K562 (cell line): ENCODE data around the gene NFKB2. TPM values are rescaled to one million over a fixed set of nuclear protein-coding genes. Genes with fewer than 3 reads are reported as not detected.
A peak's percentile ranks its signal among the peaks of the same experiment; 100 is the strongest.

Experiments used
- ATAC-seq: fragments of 200-7000 bp; cut with Tn5 transposase; 3 replicates; pipeline ENCODE4 v1.9.1; 2020; ENCODE audit warnings: moderate library complexity
- BruUV-seq: library from RNA; stranded (reverse); fragments of 400-500 nt; replicated peaks from 2 replicates; lab custom pipeline; 2021; lab: Mats Ljungman, UMichigan
- CTCF ChIA-PET: fragments of 300-600 bp; formaldehyde crosslinking; extraction: SDS; loops from one replicate; lab custom pipeline; 2021; ENCODE audit warnings: low intra/inter-chr PET ratio; lab: Yijun Ruan, JAX
- POLR2A ChIA-PET: fragments of 300-600, 350-650 bp; sonication (Branson Sonifier 250); formaldehyde crosslinking; extraction: SDS; loops from one replicate; lab custom pipeline; 2021; ENCODE audit warnings: antibody characterized with exemption, inconsistent platforms; lab: Yijun Ruan, JAX
- DNase-seq, 4 experiments: peaks; one replicate each; pipeline versions ENCODE4 v3.0.0 to v3.0.0-alpha.2; 2011 to 2018; ENCODE audit warnings: low spot score in 3 of 4, mixed read lengths in 3 of 4; ENCODE audit errors: extremely low read depth in 1 of 4
- FAIRE-seq: peaks from 2 replicates; lab custom pipeline; 2011; peaks lifted over from hg19 to GRCh38; lab: Jason Lieb, UNC
- H2AFZ ChIP-seq: 2 replicates; pipeline ENCODE4 v1.6.0; 2011; ENCODE audit warnings: low read depth, low read length, control low read depth, inconsistent platforms
- H3K27ac ChIP-seq: fragments of 200-600 bp; 3 replicates; pipeline ENCODE4 v1.8.0; 2011; ENCODE audit warnings: low read depth, mild to moderate bottlenecking, control low read depth, inconsistent platforms, low read length, moderate library complexity, mixed read lengths; ENCODE audit errors: extremely low read depth
- H3K27me3 ChIP-seq, 2 experiments: fragments of 300-600 bp in 1 of 2; 2 replicates in 1 of 2; 3 replicates in 1 of 2; pipeline versions ENCODE4 v1.6.0 to v1.8.0; 2011; ENCODE audit warnings: inconsistent platforms in 2 of 2, low read length in 2 of 2, mild to moderate bottlenecking in 1 of 2, mixed read lengths in 1 of 2, moderate library complexity in 1 of 2; ENCODE audit not compliant: control insufficient read depth in 2 of 2, insufficient read depth in 2 of 2
- H3K36me3 ChIP-seq: fragments of 300-600 bp; 3 replicates; pipeline ENCODE4 v1.8.0; 2011; ENCODE audit warnings: mild to moderate bottlenecking, low read length, inconsistent platforms; ENCODE audit not compliant: control insufficient read depth, insufficient read depth
- H3K4me1 ChIP-seq, 2 experiments: fragments of 200-600 bp in 1 of 2; replicated peaks in 1 of 2; 2 replicates in 1 of 2; 3 replicates in 1 of 2; pipeline versions ENCODE4 v1.5.1 to v1.8.0; 2011; ENCODE audit warnings: inconsistent platforms in 2 of 2, low read length in 2 of 2, mild to moderate bottlenecking in 1 of 2, mixed read lengths in 1 of 2, moderate library complexity in 1 of 2; ENCODE audit not compliant: control insufficient read depth in 2 of 2, insufficient read depth in 2 of 2
- H3K4me2 ChIP-seq: 2 replicates; pipeline ENCODE4 v1.6.1; 2011; ENCODE audit warnings: low read length, control low read depth, inconsistent platforms, mixed read lengths; ENCODE audit not compliant: insufficient read depth
- H3K4me3 ChIP-seq: fragments of 200-600 bp; sonication (generic), shearing (Covaris generic); 2 replicates; pipeline ENCODE4 v1.5.1; 2016; ENCODE audit warnings: control low read depth, inconsistent platforms
- H3K79me2 ChIP-seq: fragments of 200-600 bp; 3 replicates; pipeline ENCODE4 v1.8.0; 2011; ENCODE audit warnings: low read length, inconsistent platforms; ENCODE audit not compliant: control insufficient read depth, insufficient read depth
- H3K9ac ChIP-seq, 2 experiments: 2 replicates each; pipeline versions ENCODE4 v1.6.0 to v1.6.1; 2011; ENCODE audit warnings: low read depth in 2 of 2, low read length in 2 of 2, control low read depth in 1 of 2, inconsistent platforms in 1 of 2, mild to moderate bottlenecking in 1 of 2, mixed read lengths in 1 of 2; ENCODE audit not compliant: insufficient read depth in 1 of 2
- H3K9me1 ChIP-seq: one replicate; pipeline ENCODE4 v1.6.0; 2011; ENCODE audit warnings: inconsistent platforms, mild to moderate bottlenecking, low read length, moderate library complexity; ENCODE audit not compliant: control insufficient read depth, insufficient read depth
- H3K9me3 ChIP-seq: replicated peaks from 2 replicates; pipeline ENCODE4 v1.5.1; 2011; ENCODE audit warnings: low read depth, low read length, inconsistent platforms; ENCODE audit not compliant: control insufficient read depth, insufficient read depth
- H4K20me1 ChIP-seq: replicated peaks from 2 replicates; pipeline ENCODE4 v1.6.1; 2011; ENCODE audit warnings: low read length, inconsistent platforms, mixed read lengths; ENCODE audit not compliant: control insufficient read depth, insufficient read depth
- DPF2 ChIP-seq: fragments of 450-650 bp; IDR thresholded peaks from 2 replicates; pipeline ENCODE4 v1.6.1; 2016
- HNRNPLL ChIP-seq: fragments of 200-400 bp; formaldehyde crosslinking; IDR thresholded peaks from 2 replicates; pipeline ENCODE4 v1.6.1; 2017; ENCODE audit warnings: low read length, low read depth, mild to moderate bottlenecking; ENCODE audit not compliant: poor library complexity, severe bottlenecking
- JUND ChIP-seq, 2 experiments: IDR thresholded peaks; 2 replicates in 1 of 2; 3 replicates in 1 of 2; pipeline ENCODE4 v1.6.1; 2011; ENCODE audit warnings: borderline replicate concordance in 2 of 2, low read depth in 2 of 2, low read length in 2 of 2, improper control_type of control experiment in 1 of 2, missing biosample characterization in 1 of 2, missing genetic modification characterization in 1 of 2, missing genetic modification reagents in 1 of 2
- L3MBTL2 ChIP-seq: fragments of 450-650 bp; IDR thresholded peaks from 2 replicates; pipeline ENCODE4 v1.6.1; 2016; ENCODE audit warnings: mild to moderate bottlenecking, moderate library complexity
- POLR2H ChIP-seq: IDR thresholded peaks from 2 replicates; pipeline ENCODE4 v1.6.1; 2016; ENCODE audit warnings: missing genetic modification characterization, low read depth, mild to moderate bottlenecking, control low read depth, missing compliant biosample characterization, moderate library complexity
- SMARCA4 ChIP-seq: fragments of 450-650 bp; IDR thresholded peaks from 2 replicates; pipeline ENCODE4 v1.6.1; 2016
- SMARCC2 ChIP-seq: fragments of 450-650 bp; IDR thresholded peaks from 2 replicates; pipeline ENCODE4 v1.6.1; 2017; ENCODE audit warnings: antibody characterized with exemption, moderate library complexity, mild to moderate bottlenecking, low read depth
- ZNF561 ChIP-seq: fragments of 450-650 bp; formaldehyde crosslinking; conservative IDR thresholded peaks from 2 replicates; pipeline ENCODE4 v1.4.0; 2020; ENCODE audit warnings: mild to moderate bottlenecking, moderate library complexity
- WGBS: fragments of 100-300 bp; shearing (Covaris generic); methylation state at CpG from one replicate; pipeline ENCODE4 v1.1.6; 2016; ENCODE audit warnings: low coverage, mixed read lengths; ENCODE audit not compliant: insufficient coverage; ENCODE audit errors: missing lambda C conversion rate; 5-methylcytosine and 5-hydroxymethylcytosine counted together
- in situ Hi-C: fragments of 300-500 bp; cut with MboI; formaldehyde crosslinking; loops from 4 replicates; pipeline ENCODE4 v1.15.0; 2018; ENCODE audit warnings: inconsistent platforms, mixed read lengths
- intact Hi-C: fragments of 100-400 bp; cut with micrococcal nuclease; formaldehyde crosslinking; loops from 2 replicates; pipeline ENCODE4 v1.14.2; 2022
- polyA plus RNA-seq, 8 experiments: library from polyadenylated mRNA; depleted of rRNA in 4 of 8; stranded (reverse) in 5 of 8; unstranded in 3 of 8; fragments of >200 nt; fragmentation: Nextera tagmentation in 2 of 8; fragmentation: Illumina TruSeq in 1 of 8; extraction: Ambion mirVana in 2 of 8; extraction: Trizol in 1 of 8; gene quantifications; 2 replicates each; pipeline versions ENCODE4 v1.2.1 to v1.2.3, GENCODE V29; 2011 to 2014; ENCODE audit warnings: inconsistent platforms in 1 of 8, missing spikeins in 1 of 8
- total RNA-seq, 7 experiments: library from RNA; depleted of rRNA in 6 of 7; stranded (reverse); fragments of >200 nt in 6 of 7; fragmentation: Illumina TruSeq in 2 of 7; extraction: Trizol in 2 of 7; gene quantifications; 2 replicates each; pipeline versions ENCODE4 v1.2.1 to v1.2.3, GENCODE V29; 2011 to 2021; ENCODE audit warnings: low replicate concordance in 1 of 7
- TF ChIP-seq, protein P1 (sequence below): fragments of 450-650 bp; formaldehyde crosslinking; IDR thresholded peaks from 2 replicates; pipeline ENCODE4 v1.4.0; 2022; ENCODE audit warnings: mild to moderate bottlenecking, moderate library complexity
- TF ChIP-seq, protein P2 (sequence below): sonication (generic); formaldehyde crosslinking; IDR thresholded peaks from 2 replicates; pipeline ENCODE4 v1.8.1; 2023; ENCODE audit warnings: mild to moderate bottlenecking, missing genetic modification reagents
- TF ChIP-seq, protein P3 (sequence below): fragments of 450-650 bp; formaldehyde crosslinking; conservative IDR thresholded peaks from 2 replicates; pipeline ENCODE4 v1.4.0; 2022; ENCODE audit warnings: mild to moderate bottlenecking, missing genetic modification characterization
- TF ChIP-seq, protein P4 (sequence below): fragments of 250-450 bp; sonication (Bioruptor Pico); IDR thresholded peaks from 2 replicates; pipeline ENCODE4 v1.9.0; 2021; ENCODE audit warnings: mild to moderate bottlenecking, inconsistent platforms
- TF ChIP-seq, protein P5 (sequence below): fragments of 200-800 bp; sonication (Bioruptor generic); IDR thresholded peaks from 2 replicates; pipeline ENCODE4 v1.6.1; 2017; ENCODE audit warnings: missing genetic modification characterization, missing compliant biosample characterization

The NFKB2 gene
- total and polyA plus RNA-seq, 9 of the 15 experiments (the other 6 are each of a cell fraction or from before 2014, with no cell fraction given) = 0.07 to 20.3 (median 7.9) TPM

DNA sequence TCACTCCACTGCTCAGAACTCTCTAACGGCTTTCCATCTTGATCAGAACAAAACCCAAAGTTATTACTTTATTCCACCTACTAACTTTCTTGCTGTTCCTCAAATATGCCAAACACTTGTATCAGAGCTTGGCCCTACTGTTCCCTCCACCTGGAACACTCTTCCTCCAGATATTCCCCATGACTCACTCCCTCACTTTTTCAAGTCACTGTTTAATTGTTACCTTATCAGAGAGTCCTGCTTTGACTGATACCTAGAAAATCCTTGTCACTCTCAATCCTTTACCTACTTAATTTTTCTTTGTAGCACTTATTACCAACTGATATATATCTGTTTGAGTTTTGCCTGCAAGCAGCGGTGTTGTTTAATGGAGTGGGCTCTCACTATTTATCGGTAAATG is 5.6 kb upstream of the NFKB2 start:
- Histone ChIP-seq H3K9me3 (no peaks in the 10 kb centered on the region), H3K36me3 (no peaks in the 10 kb centered on the region), H4K20me1 (no peaks in the 10 kb centered on the region), H3K9me1 (no peaks in the 10 kb centered on the region), H3K9ac (no peak overlapping the region), H3K79me2 (no peaks in the 10 kb centered on the region), H3K4me1 (peaks cover 3 to 12% of the 10 kb centered on the region in 2 experiments; a peak in 3 of 5 replicates), H3K27me3 (no peaks in the 10 kb centered on the region), H3K27ac (no peak overlapping the region), H2AFZ (no peak overlapping the region), H3K4me2 (no peak overlapping the region), H3K4me3 (no peak overlapping the region)
- in situ Hi-C loops (loop anchor here (25.0 kb wide), 1 partner anchor 197 kb away; no protein-coding TSS in a partner anchor), intact Hi-C loops (no loop called here)
- FAIRE-seq (peak; percentile 60), DNase-seq (peak in 2 of 4 experiments; percentile 30), ATAC-seq (no peak)
- POLR2A ChIA-PET = no interaction called here
- no TSS peak for BruUV-seq
- CTCF ChIA-PET = no interaction called here
- WGBS = 13% methylated on average over 3 of the region's 3 CpGs
- TF ChIP-seq HNRNPLL (no peak), SMARCA4 (0 out of 2 replicates have a peak, but pooled peaks have one; percentile 27), L3MBTL2 (no peak), DPF2 (peak; percentile 25; the same call in 1 of the 2 replicates), JUND (IDR thresholded peaks at IDR 0.05; ENCODE audit: borderline replicate concordance, low read depth, low read length) (peak; percentile 42; the same call in 1 of the 2 replicates), JUND (tag; IDR thresholded peaks at IDR 0.05; ENCODE audit: borderline replicate concordance, low read depth, low read length) (peak; percentile 18; the same call in 1 of the 3 replicates), ZNF561 (CRISPR knock-in tag) (no peak), SMARCC2 (no peak), POLR2H (tag) (no peak)
- TF ChIP-seq, protein P1, sequence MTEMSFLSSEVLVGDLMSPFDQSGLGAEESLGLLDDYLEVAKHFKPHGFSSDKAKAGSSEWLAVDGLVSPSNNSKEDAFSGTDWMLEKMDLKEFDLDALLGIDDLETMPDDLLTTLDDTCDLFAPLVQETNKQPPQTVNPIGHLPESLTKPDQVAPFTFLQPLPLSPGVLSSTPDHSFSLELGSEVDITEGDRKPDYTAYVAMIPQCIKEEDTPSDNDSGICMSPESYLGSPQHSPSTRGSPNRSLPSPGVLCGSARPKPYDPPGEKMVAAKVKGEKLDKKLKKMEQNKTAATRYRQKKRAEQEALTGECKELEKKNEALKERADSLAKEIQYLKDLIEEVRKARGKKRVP = no peak
- TF ChIP-seq, protein P2, sequence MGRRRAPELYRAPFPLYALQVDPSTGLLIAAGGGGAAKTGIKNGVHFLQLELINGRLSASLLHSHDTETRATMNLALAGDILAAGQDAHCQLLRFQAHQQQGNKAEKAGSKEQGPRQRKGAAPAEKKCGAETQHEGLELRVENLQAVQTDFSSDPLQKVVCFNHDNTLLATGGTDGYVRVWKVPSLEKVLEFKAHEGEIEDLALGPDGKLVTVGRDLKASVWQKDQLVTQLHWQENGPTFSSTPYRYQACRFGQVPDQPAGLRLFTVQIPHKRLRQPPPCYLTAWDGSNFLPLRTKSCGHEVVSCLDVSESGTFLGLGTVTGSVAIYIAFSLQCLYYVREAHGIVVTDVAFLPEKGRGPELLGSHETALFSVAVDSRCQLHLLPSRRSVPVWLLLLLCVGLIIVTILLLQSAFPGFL (CRISPR knock-in tag) = no peak
- TF ChIP-seq, protein P3, sequence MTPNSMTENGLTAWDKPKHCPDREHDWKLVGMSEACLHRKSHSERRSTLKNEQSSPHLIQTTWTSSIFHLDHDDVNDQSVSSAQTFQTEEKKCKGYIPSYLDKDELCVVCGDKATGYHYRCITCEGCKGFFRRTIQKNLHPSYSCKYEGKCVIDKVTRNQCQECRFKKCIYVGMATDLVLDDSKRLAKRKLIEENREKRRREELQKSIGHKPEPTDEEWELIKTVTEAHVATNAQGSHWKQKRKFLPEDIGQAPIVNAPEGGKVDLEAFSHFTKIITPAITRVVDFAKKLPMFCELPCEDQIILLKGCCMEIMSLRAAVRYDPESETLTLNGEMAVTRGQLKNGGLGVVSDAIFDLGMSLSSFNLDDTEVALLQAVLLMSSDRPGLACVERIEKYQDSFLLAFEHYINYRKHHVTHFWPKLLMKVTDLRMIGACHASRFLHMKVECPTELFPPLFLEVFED (CRISPR knock-in tag) = no peak
- TF ChIP-seq, protein P4, sequence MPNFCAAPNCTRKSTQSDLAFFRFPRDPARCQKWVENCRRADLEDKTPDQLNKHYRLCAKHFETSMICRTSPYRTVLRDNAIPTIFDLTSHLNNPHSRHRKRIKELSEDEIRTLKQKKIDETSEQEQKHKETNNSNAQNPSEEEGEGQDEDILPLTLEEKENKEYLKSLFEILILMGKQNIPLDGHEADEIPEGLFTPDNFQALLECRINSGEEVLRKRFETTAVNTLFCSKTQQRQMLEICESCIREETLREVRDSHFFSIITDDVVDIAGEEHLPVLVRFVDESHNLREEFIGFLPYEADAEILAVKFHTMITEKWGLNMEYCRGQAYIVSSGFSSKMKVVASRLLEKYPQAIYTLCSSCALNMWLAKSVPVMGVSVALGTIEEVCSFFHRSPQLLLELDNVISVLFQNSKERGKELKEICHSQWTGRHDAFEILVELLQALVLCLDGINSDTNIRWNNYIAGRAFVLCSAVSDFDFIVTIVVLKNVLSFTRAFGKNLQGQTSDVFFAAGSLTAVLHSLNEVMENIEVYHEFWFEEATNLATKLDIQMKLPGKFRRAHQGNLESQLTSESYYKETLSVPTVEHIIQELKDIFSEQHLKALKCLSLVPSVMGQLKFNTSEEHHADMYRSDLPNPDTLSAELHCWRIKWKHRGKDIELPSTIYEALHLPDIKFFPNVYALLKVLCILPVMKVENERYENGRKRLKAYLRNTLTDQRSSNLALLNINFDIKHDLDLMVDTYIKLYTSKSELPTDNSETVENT = no peak
- TF ChIP-seq, protein P5, sequence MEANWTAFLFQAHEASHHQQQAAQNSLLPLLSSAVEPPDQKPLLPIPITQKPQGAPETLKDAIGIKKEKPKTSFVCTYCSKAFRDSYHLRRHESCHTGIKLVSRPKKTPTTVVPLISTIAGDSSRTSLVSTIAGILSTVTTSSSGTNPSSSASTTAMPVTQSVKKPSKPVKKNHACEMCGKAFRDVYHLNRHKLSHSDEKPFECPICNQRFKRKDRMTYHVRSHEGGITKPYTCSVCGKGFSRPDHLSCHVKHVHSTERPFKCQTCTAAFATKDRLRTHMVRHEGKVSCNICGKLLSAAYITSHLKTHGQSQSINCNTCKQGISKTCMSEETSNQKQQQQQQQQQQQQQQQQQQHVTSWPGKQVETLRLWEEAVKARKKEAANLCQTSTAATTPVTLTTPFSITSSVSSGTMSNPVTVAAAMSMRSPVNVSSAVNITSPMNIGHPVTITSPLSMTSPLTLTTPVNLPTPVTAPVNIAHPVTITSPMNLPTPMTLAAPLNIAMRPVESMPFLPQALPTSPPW (CRISPR knock-in tag) = no peak
